Effector memory CD4-positive, alpha-beta T cell (primary cell): ENCODE data around the gene TSNAX.
"Not testable (repeated sequence)": the region's sequence is repeated elsewhere in the genome, so short reads cannot be mapped to it uniquely, and the experiment has no call there.

Source experiments
- DNase-seq, 3 donors: peaks; one replicate each; pipeline ENCODE4 v3.0.0-alpha.2; 2020
- H3K27ac ChIP-seq: 2 replicates; pipeline ENCODE4 v1.7.0; 2013; ENCODE audit warnings: mild to moderate bottlenecking, low read length, moderate library complexity; ENCODE audit not compliant: insufficient read depth, poor library complexity, severe bottlenecking
- H3K27me3 ChIP-seq: replicated peaks from 2 replicates; pipeline ENCODE4 v1.7.0; 2013; ENCODE audit warnings: mild to moderate bottlenecking, low read length; ENCODE audit not compliant: insufficient read depth, control insufficient read depth, poor library complexity, severe bottlenecking
- H3K36me3 ChIP-seq: 2 replicates; pipeline ENCODE4 v1.7.0; 2013; ENCODE audit warnings: mild to moderate bottlenecking, low read length, moderate library complexity; ENCODE audit not compliant: control insufficient read depth, insufficient read depth
- H3K4me1 ChIP-seq: 2 replicates; pipeline ENCODE4 v1.7.0; 2013; ENCODE audit warnings: low read length, mild to moderate bottlenecking; ENCODE audit not compliant: control insufficient read depth, insufficient read depth, poor library complexity, severe bottlenecking
- H3K4me3 ChIP-seq: 2 replicates; pipeline ENCODE4 v1.7.0; 2013; ENCODE audit warnings: low read length, low read depth, mild to moderate bottlenecking; ENCODE audit not compliant: insufficient read depth, poor library complexity, severe bottlenecking
- H3K9me3 ChIP-seq: 2 replicates; pipeline ENCODE4 v1.7.0; 2013; ENCODE audit warnings: mild to moderate bottlenecking, low read length, moderate library complexity; ENCODE audit not compliant: control insufficient read depth

TSNAX gene

DNA sequence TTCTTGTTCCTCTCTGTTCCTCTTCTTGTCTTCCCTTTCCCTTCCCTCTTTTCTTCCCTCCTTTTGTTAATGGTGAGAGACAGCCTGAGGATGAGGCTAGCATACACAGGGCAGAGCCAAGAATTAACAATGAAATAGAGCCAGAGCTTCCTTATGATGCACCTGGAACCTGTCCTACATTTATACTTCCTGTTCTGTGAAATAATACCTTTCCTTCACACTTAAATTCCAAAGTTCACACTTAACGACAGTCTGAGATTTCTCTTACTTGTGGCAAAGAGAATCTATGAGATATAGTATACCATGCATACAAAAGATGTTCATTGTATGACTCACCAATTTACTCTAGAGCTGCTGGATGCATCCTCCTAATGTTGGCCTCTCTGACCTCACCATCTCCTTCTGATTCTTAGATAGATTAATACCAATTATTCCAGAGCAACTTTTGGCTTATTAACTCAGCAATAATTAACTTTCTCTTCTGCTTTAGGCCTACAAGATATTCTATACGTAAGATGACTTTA lies 30.8 kb upstream of the TSNAX start:
- H3K27ac ChIP-seq: no peak overlapping the region

DNA sequence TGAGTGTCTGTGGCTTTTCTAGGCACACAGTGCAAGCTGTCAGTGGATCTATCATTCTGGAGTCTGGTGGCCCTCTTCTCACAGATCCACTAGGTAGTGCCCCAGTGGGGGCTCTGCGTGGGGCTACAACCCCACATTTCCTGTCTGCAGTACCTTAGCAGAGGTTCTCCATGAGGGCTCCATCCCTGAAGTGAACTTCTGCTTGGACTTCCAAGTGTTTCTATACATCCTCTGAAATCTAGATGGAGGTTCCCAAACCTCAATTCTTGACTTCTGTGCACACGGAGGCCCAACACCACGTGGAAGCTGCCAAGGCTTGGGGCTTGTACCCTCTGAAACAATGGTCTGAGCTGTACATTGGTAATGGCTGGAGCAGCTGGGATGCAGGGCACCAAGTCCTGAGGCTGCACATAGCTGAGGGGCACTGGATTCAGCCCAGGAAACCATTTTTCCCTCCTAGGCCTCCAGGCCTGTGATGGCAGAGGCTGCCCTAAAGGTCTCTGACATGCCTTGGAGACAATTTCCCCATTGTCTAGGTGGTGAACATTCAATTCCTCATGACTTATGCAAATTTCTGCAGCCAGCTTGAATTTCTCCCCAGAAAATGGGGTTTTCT lies 29.2 kb upstream of the TSNAX start:
- H3K27me3 ChIP-seq: no peaks in the 10 kb centered on the region
- no peaks in the 10 kb centered on the region for H3K4me1 ChIP-seq
- DNase-seq: no peak
- no peak overlapping the region for H3K4me3 ChIP-seq
- no peaks in the 10 kb centered on the region for H3K9me3 ChIP-seq
- H3K36me3 ChIP-seq: no peaks in the 10 kb centered on the region
- H3K27ac ChIP-seq: no peak overlapping the region

More for the DNA sequence above, 30.8 kb upstream of the TSNAX start:
- Histone ChIP-seq H3K27me3 (no peaks in the 10 kb centered on the region), H3K4me3 (no peak overlapping the region), H3K4me1 (no peaks in the 10 kb centered on the region), H3K36me3 (no peaks in the 10 kb centered on the region), H3K9me3 (no peaks in the 10 kb centered on the region)
- no peak for DNase-seq

DNA sequence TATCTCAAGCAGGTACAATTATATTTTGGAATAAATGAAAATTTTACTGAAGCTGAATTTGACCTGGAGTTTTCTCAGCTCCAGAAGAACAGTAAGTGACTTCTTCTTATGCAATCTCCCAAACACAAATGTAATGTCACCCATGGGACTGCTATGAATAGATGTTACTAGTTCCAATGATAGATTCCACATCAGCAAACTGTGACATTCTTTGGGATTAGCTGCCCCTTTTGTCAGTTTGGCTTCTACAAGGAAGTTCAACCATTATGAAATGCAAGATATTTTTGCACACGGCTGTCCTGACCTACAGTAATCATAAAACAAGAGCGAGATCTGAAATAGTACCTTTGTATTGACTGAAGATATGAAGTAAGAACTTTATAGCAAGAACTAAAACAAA lies 27.8 kb upstream of the TSNAX start:
- no peak for DNase-seq

DNA sequence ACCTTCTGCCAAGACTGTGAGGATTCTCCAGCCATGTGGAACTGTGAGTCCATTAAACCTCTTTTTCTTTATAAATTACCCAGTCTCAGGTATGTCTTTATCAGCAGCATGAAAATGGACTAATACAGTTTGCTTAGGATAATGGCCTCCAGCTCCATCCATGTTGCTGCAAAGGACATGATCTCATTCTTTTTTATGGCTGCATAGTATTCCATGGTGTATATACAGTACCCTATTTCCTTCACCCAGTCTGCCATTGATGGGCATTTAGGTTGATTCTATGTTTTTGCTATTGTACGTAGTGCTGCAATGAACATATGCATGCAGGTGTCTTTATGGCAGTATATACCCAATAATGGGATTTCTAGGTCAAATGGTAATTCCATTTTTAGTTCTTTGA lies 25.3 kb upstream of the TSNAX start:
- not testable (repeated sequence) for H3K36me3 ChIP-seq, H3K27ac ChIP-seq, DNase-seq, H3K9me3 ChIP-seq, H3K27me3 ChIP-seq, H3K4me3 ChIP-seq, H3K4me1 ChIP-seq

More for the DNA sequence above, 27.8 kb upstream of the TSNAX start:
- H3K27ac ChIP-seq: no peak overlapping the region
- no peak overlapping the region for H3K4me3 ChIP-seq
- no peaks in the 10 kb centered on the region for H3K27me3 ChIP-seq
- H3K36me3 ChIP-seq: no peaks in the 10 kb centered on the region
- H3K9me3 ChIP-seq: no peaks in the 10 kb centered on the region
- no peaks in the 10 kb centered on the region for H3K4me1 ChIP-seq

DNA sequence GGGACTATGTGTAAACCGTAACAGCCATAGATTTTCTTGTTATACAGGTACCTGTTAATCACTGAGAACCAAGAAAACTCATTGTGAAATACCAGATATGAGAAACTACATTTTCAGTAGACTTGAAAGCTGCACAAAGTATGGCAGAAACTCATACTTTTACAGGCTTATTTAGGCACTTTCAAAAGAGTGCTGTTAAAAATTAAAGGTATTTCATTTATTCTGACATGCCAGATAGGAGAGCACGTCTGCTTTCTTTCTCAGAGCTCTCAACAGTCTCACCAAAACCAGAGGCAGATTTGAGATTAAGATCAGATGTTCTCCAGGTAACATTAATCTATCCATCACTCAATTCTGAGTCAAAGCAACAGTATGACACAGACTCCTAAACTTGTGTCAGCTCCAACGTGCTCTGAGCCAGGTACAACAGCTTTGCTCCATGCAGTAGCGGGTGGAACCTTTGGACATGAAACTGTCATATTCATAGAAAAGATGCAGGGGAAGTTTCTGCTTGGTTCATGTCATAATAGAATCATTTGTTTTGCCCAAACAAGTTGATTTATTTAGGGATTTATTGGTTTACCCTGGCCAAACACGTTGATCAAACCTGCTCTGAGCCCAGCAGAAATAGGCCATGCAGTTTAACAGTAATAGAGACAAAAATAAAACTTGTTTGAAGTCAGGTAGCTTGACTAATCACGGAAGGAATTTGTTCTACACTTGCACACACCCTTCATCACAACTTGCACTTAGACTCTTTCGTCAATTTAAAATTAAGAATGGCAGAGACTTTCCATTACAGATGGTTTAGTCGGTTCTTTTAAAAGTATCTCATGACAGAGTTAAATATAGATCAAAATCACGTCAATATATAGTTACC lies 20.8 kb upstream of the TSNAX start:
- no peaks in the 10 kb centered on the region for H3K9me3 ChIP-seq
- H3K27me3 ChIP-seq: no peaks in the 10 kb centered on the region
- DNase-seq: no peak
- H3K4me3 ChIP-seq: no peak overlapping the region
- no peak overlapping the region for H3K27ac ChIP-seq
- H3K36me3 ChIP-seq: no peaks in the 10 kb centered on the region
- no peaks in the 10 kb centered on the region for H3K4me1 ChIP-seq

DNA sequence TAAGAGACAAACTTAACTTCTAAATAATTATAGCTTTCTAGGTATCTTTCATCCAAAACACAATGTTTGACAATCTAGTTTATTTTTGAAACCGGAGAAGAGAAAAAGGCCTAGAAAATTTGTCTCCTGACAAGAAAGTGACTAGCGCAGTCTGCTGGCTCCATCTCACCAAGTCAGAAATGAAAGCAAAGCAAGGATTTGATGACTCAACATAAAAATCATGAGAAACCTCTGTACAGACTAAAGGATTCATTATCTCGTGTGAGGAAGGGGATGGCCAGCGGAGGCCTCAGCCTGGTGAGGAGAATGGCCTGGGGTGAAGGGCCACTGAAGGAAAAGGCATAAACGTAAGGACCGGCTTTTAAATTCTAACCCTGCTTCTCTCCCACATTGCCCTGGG lies 20.0 kb upstream of the TSNAX start:
- no peak for DNase-seq
- H3K27ac ChIP-seq: no peak overlapping the region

DNA sequence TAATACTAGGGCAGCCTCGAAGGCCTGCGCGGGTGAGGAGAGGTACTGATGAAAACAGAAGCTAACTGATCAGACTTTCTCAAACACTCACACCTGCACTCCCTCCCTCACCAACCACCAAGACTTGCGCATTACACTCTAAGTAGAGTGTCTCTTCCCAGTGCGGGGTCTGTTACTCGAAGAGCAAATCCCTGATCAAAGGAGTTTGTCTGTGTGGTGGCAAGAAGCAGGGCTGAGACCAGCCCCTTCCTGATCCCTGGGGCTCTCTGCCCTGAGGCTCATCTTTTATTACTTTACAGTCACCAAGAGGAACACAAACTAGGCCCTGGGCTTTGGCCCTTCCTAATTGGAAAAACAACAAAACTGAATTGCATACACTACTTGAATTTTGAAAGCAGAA lies 19.5 kb upstream of the TSNAX start:
- Histone ChIP-seq H3K4me3 (no peak overlapping the region), H3K27ac (no peak overlapping the region), H3K9me3 (no peaks in the 10 kb centered on the region), H3K27me3 (no peaks in the 10 kb centered on the region), H3K36me3 (no peaks in the 10 kb centered on the region), H3K4me1 (no peaks in the 10 kb centered on the region)
- no peak for DNase-seq

More for the DNA sequence above, 20.0 kb upstream of the TSNAX start:
- H3K36me3 ChIP-seq: no peaks in the 10 kb centered on the region
- no peaks in the 10 kb centered on the region for H3K4me1 ChIP-seq
- no peaks in the 10 kb centered on the region for H3K27me3 ChIP-seq
- H3K9me3 ChIP-seq: no peaks in the 10 kb centered on the region
- H3K4me3 ChIP-seq: no peak overlapping the region

DNA sequence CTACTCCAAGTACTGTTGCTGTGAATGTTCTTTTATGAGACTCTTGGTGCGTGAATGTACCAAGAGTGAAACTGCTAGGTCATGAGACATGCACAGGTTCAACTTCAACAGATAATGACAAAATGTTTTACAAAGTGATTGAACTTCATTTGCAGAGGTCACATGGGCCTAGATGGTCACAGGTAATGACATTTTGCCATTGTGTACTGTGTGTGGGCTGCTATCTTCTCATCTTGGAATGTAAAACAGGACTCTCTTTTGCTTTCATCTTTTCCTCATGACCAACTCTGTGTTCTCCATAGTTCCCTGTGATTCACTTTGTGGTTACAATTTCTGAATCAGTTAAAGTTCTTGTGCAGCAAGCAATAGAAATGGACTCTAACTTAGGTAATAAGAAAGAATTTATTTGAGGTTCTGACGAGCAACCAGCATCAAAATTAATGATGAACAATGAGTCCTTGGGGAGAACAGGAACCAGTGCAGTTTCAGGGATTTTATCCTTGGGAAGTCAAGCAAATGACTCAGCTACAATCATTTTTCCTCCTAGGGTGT lies 16.2 kb upstream of the TSNAX start:
- H3K4me3 ChIP-seq: no peak overlapping the region
- no peaks in the 10 kb centered on the region for H3K36me3 ChIP-seq
- no peaks in the 10 kb centered on the region for H3K9me3 ChIP-seq
- H3K27ac ChIP-seq: no peak overlapping the region
- no peak for DNase-seq
- H3K27me3 ChIP-seq: no peaks in the 10 kb centered on the region
- no peaks in the 10 kb centered on the region for H3K4me1 ChIP-seq

DNA sequence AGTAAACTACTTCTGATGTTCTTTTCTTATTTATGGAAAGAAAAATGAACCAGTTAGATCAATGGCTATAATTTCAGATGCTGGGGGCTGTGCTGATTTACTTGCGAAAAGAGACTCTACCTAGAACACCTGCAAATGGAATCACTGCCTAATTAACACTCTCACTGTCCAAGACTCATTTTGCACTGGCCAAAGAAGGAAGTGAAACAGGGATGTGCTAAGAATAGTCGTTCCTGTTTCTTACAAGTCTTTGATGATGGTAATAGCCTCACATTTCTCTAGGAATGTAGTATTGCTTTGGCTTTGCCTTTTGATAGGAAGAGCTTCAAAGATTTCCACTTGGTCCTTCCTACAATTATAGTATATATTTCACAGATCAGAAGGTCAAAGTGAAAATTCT lies 12.7 kb upstream of the TSNAX start:
- Histone ChIP-seq H3K36me3 (no peaks in the 10 kb centered on the region), H3K9me3 (no peaks in the 10 kb centered on the region), H3K27ac (no peak overlapping the region), H3K4me3 (no peak overlapping the region), H3K27me3 (peaks cover 4% of the 10 kb centered on the region), H3K4me1 (no peaks in the 10 kb centered on the region)
- no peak for DNase-seq

DNA sequence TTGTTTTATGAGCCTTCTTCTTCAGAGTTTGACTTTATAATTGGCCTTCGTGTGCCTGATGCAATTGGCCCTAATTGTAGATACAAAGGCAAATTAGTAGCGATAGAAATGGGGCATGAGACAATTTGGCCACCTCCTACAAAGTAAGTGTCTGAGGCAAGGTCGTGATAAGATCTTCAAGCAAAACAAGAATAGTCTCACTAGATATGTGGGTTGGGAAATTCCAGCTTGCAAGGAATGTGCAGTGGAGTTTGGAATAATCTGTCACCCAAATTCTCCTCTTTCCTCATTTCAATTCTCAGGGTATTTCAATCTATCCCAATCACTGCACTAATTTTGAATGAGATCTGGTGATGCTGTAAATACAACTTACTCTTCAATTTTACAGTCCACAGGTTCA lies 11.4 kb upstream of the TSNAX start:
- H3K36me3 ChIP-seq: no peaks in the 10 kb centered on the region
- H3K27ac ChIP-seq: no peak overlapping the region
- H3K9me3 ChIP-seq: no peaks in the 10 kb centered on the region
- H3K4me1 ChIP-seq: no peaks in the 10 kb centered on the region
- peaks cover 4% of the 10 kb centered on the region for H3K27me3 ChIP-seq
- H3K4me3 ChIP-seq: no peak overlapping the region
- no peak for DNase-seq
